GM12878 (cell line): ENCODE data around the gene PHKB. TPM values are rescaled to one million over a fixed set of nuclear protein-coding genes. Genes with fewer than 3 reads are reported as not detected.
A peak's percentile ranks its signal among the peaks of the same experiment; 100 is the strongest.

Experiments used
- ATAC-seq: fragments of 200-7000 bp; cut with Tn5 transposase; 3 replicates; pipeline ENCODE4 v1.9.1; 2020; ENCODE audit warnings: mild to moderate bottlenecking, moderate library complexity
- BruUV-seq: library from RNA; stranded (reverse); fragments of 400-500 nt; replicated peaks from 2 replicates; lab custom pipeline; 2021; lab: Mats Ljungman, UMichigan
- CTCF ChIA-PET: fragments of 300-600 bp; sonication (Branson Sonifier 250); formaldehyde crosslinking; extraction: SDS; loops from one replicate; lab custom pipeline; 2021; ENCODE audit warnings: inconsistent platforms; lab: Yijun Ruan, JAX
- POLR2A ChIA-PET: fragments of 350-600 bp; formaldehyde crosslinking; extraction: SDS; loops from one replicate; lab custom pipeline; 2021; ENCODE audit warnings: inconsistent platforms; lab: Charles Lee
- RAD21 ChIA-PET: fragments of 300-600 bp; sonication (Branson Sonifier 250); formaldehyde crosslinking; loops from one replicate; lab custom pipeline; 2023; ENCODE audit warnings: antibody characterized with exemption; ENCODE audit not compliant: unreplicated experiment; lab: Charles Lee
- SMC1A ChIA-PET: fragments of 300-600 bp; sonication (Branson Sonifier 250); formaldehyde crosslinking; loops from one replicate; lab custom pipeline; 2023; ENCODE audit not compliant: unreplicated experiment, uncharacterized antibody; lab: Charles Lee
- DNase-seq: peaks from one replicate; pipeline ENCODE4 v3.0.0-alpha.2; 2011; ENCODE audit warnings: low read depth, low spot score
- FAIRE-seq: peaks from 3 replicates; lab custom pipeline; 2011; peaks lifted over from hg19 to GRCh38; lab: Jason Lieb, UNC
- H2AFZ ChIP-seq: 2 replicates; pipeline ENCODE4 v1.6.0; 2011; ENCODE audit warnings: low read depth, low read length, control low read depth; ENCODE audit not compliant: control insufficient read depth
- H3K27ac ChIP-seq: 2 replicates; pipeline ENCODE4 v1.5.1; 2011; ENCODE audit warnings: control low read depth; ENCODE audit not compliant: control insufficient read depth, insufficient read depth
- H3K27me3 ChIP-seq, 2 experiments: replicated peaks in 1 of 2; 2 replicates each; pipeline versions ENCODE4 v1.6.0 to v1.6.1; 2011; ENCODE audit warnings: low read length in 1 of 2; ENCODE audit not compliant: control insufficient read depth in 2 of 2, insufficient read depth in 2 of 2
- H3K36me3 ChIP-seq, 2 experiments: 2 replicates each; pipeline ENCODE4 v1.5.1; 2011; ENCODE audit warnings: low read length in 1 of 2; ENCODE audit not compliant: control insufficient read depth in 2 of 2, insufficient read depth in 2 of 2
- H3K4me1 ChIP-seq: 2 replicates; pipeline ENCODE4 v1.6.1; 2011; ENCODE audit warnings: mild to moderate bottlenecking, low read length, moderate library complexity, mixed read lengths; ENCODE audit not compliant: control insufficient read depth, insufficient read depth
- H3K4me2 ChIP-seq: 2 replicates; pipeline ENCODE4 v1.6.0; 2011; ENCODE audit warnings: control low read depth; ENCODE audit not compliant: control insufficient read depth, insufficient read depth
- H3K4me3 ChIP-seq: fragments of 200-600 bp; sonication (generic); 2 replicates; pipeline ENCODE4 v1.5.1; 2016
- H3K79me2 ChIP-seq: 2 replicates; pipeline ENCODE4 v1.6.0; 2011; ENCODE audit warnings: low read length; ENCODE audit not compliant: control insufficient read depth, insufficient read depth
- H3K9ac ChIP-seq: 2 replicates; pipeline ENCODE4 v1.8.0; 2011; ENCODE audit warnings: low read length, control low read depth, mixed read lengths; ENCODE audit not compliant: control insufficient read depth, insufficient read depth
- H3K9me3 ChIP-seq: replicated peaks from 3 replicates; pipeline ENCODE4 v1.5.1; 2011; ENCODE audit warnings: mild to moderate bottlenecking, low read length; ENCODE audit not compliant: control insufficient read depth, insufficient read depth
- H4K20me1 ChIP-seq: 2 replicates; pipeline ENCODE4 v1.6.0; 2011; ENCODE audit not compliant: control insufficient read depth, insufficient read depth
- BRCA1 ChIP-seq: IDR thresholded peaks from 2 replicates; pipeline ENCODE4 v1.6.1; 2011; ENCODE audit warnings: low read depth, low read length, improper control_type of control experiment
- EZH2 ChIP-seq: IDR thresholded peaks from 2 replicates; pipeline ENCODE4 v1.6.1; 2012; ENCODE audit warnings: low read depth, mild to moderate bottlenecking, control low read depth, inconsistent platforms, low read length, borderline replicate concordance; ENCODE audit not compliant: control insufficient read depth
- GATAD2B ChIP-seq: fragments of 450-650 bp; conservative IDR thresholded peaks from 2 replicates; pipeline ENCODE4 v1.6.1; 2017; ENCODE audit warnings: low read depth, mild to moderate bottlenecking, moderate library complexity
- IKZF1 ChIP-seq: fragments of 450-650 bp; conservative IDR thresholded peaks from 2 replicates; pipeline ENCODE4 v1.6.1; 2017; ENCODE audit warnings: antibody characterized with exemption, mild to moderate bottlenecking
- NRF1 ChIP-seq: conservative IDR thresholded peaks from 2 replicates; pipeline ENCODE4 v1.6.1; 2011; ENCODE audit warnings: mild to moderate bottlenecking, low read depth, low read length, improper control_type of control experiment
- PML ChIP-seq: IDR thresholded peaks from 2 replicates; pipeline ENCODE4 v1.6.1; 2012; ENCODE audit warnings: low read length, inconsistent platforms
- POU2F2 ChIP-seq: IDR thresholded peaks from 3 replicates; pipeline ENCODE4 v1.6.1; 2011; ENCODE audit warnings: low read depth, mild to moderate bottlenecking, low read length, borderline replicate concordance
- RUNX3 ChIP-seq: IDR thresholded peaks from 2 replicates; pipeline ENCODE4 v1.6.1; 2012; ENCODE audit warnings: low read length, inconsistent platforms
- SMAD5 ChIP-seq: IDR thresholded peaks from 2 replicates; pipeline ENCODE4 v1.6.1; 2016; ENCODE audit warnings: antibody characterized with exemption, low read depth
- TBL1XR1 ChIP-seq: IDR thresholded peaks from 2 replicates; pipeline ENCODE4 v1.6.1; 2012; ENCODE audit warnings: low read depth, low read length, improper control_type of control experiment
- ZBTB11 ChIP-seq: fragments of 450-650 bp; formaldehyde crosslinking; IDR thresholded peaks from 2 replicates; pipeline ENCODE4 v1.5.0; 2022; ENCODE audit warnings: mild to moderate bottlenecking, missing genetic modification characterization
- WGBS: methylation state at CpG from one replicate; pipeline ENCODE4 v1.1.6; 2016; ENCODE audit warnings: low lambda C conversion rate; ENCODE audit not compliant: insufficient replicate concordance, insufficient coverage; ENCODE audit errors: missing lambda C conversion rate; 5-methylcytosine and 5-hydroxymethylcytosine counted together
- in situ Hi-C: fragments of 300-500 bp; cut with MboI; formaldehyde crosslinking; loops from 9 replicates; pipeline ENCODE4 v1.14.3; 2018; ENCODE audit warnings: mixed read lengths
- intact Hi-C: fragments of 100-400 bp; cut with micrococcal nuclease; formaldehyde crosslinking; loops from one replicate; pipeline ENCODE4 v1.14.2; 2022; ENCODE audit not compliant: unreplicated experiment
- polyA plus RNA-seq, 11 experiments: library from polyadenylated mRNA; depleted of rRNA in 4 of 11; unstranded in 6 of 11; stranded (reverse) in 5 of 11; fragments of >200 nt; fragmentation: Nextera tagmentation in 4 of 11; fragmentation: Illumina TruSeq in 1 of 11; extraction: Ambion mirVana in 4 of 11; extraction: Trizol in 1 of 11; gene quantifications; 1 replicate in 1 of 11; 2 replicates in 10 of 11; pipeline versions ENCODE4 v1.2.1 to v1.2.3, GENCODE V29; 2011 to 2016; ENCODE audit warnings: inconsistent platforms in 2 of 11, missing spikeins in 2 of 11, low read depth in 1 of 11
- total RNA-seq, 4 experiments: library from RNA; depleted of rRNA in 3 of 4; stranded (reverse); fragments of >200 nt in 3 of 4; fragmentation: Illumina TruSeq in 1 of 4; extraction: Trizol in 1 of 4; gene quantifications; 2 replicates each; pipeline versions ENCODE4 v1.2.1 to v1.2.3, GENCODE V29; 2013 to 2021
- TF ChIP-seq, protein P1 (sequence below): IDR thresholded peaks from 2 replicates; pipeline ENCODE4 v1.6.1; 2011; ENCODE audit warnings: low read depth, low read length, improper control_type of control experiment, borderline replicate concordance
- TF ChIP-seq, protein P2 (sequence below): fragments of 450-650 bp; IDR thresholded peaks from 2 replicates; pipeline ENCODE4 v1.6.1; 2017; ENCODE audit warnings: low read depth, mild to moderate bottlenecking, moderate library complexity

The PHKB gene
- total and polyA plus RNA-seq, 10 of the 15 experiments (the other 5 are each of a cell fraction or from before 2014, with no cell fraction given), result 14.2 to 65.6 (median 37.0) TPM

GRCh38 chr16:47574091-47575054 lies 113.2 kb downstream of the PHKB start:
- ATAC-seq, result peak; percentile 84
- RAD21 ChIA-PET, result interaction anchor here (1.2 to 1.7 kb wide), 5 partner anchors 51 to 262 kb away, joined by 3 to 7 read pairs (median 5); no protein-coding TSS in a partner anchor
- Histone ChIP-seq H3K27me3 (no peaks in the 10 kb centered on the region), H3K4me1 (peaks cover 9% of the 10 kb centered on the region), H4K20me1 (no peaks in the 10 kb centered on the region), H3K9me3 (peaks cover 10% of the 10 kb centered on the region; the same call in 2 of the 3 replicates), H3K79me2 (no peaks in the 10 kb centered on the region), H2AFZ (no peak overlapping the region), H3K4me3 (no peak overlapping the region), H3K36me3 (peaks cover 6 to 10% of the 10 kb centered on the region in 2 experiments; a peak in 3 of 4 replicates), H3K4me2 (0 out of 2 replicates have a peak overlapping the region, but pooled peaks have one; percentile 14), H3K27ac (peak overlapping the region; percentile 15), H3K9ac (no peak overlapping the region)
- POLR2A ChIA-PET, result interaction anchor here (0.9 kb wide), 1 partner anchor 51 kb away, joined by 3 read pairs; no protein-coding TSS in a partner anchor
- BruUV-seq, result no TSS peak
- in situ Hi-C loops (no loop called here), intact Hi-C loops (loop anchor here (5.0 kb wide), 1 partner anchor 52 kb away; no protein-coding TSS in a partner anchor)
- peak; percentile 71 for FAIRE-seq
- CTCF ChIA-PET, result interaction anchor here (0.7 to 2.3 kb wide), 4 partner anchors 9 to 431 kb away, joined by 3 to 7 read pairs (median 4); partner anchors contain the start of gene NETO2
- peak; percentile 39 for DNase-seq
- SMC1A ChIA-PET, result interaction anchor here (0.8 to 3.0 kb wide), 8 partner anchors 10 to 113 kb away, joined by 3 to 17 read pairs (median 4); partner anchors contain the start of genes ITFG1 and PHKB
- WGBS, result 38% methylated on average over 5 of the region's 5 CpGs
- peak; percentile 62 for TF ChIP-seq RUNX3
- TF ChIP-seq ZBTB11 (CRISPR knock-in tag), result no peak
- TF ChIP-seq GATAD2B, result no peak
- TF ChIP-seq, protein P1, sequence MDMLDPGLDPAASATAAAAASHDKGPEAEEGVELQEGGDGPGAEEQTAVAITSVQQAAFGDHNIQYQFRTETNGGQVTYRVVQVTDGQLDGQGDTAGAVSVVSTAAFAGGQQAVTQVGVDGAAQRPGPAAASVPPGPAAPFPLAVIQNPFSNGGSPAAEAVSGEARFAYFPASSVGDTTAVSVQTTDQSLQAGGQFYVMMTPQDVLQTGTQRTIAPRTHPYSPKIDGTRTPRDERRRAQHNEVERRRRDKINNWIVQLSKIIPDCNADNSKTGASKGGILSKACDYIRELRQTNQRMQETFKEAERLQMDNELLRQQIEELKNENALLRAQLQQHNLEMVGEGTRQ, result no peak
- no peak for TF ChIP-seq POU2F2
- TF ChIP-seq BRCA1, result no peak
- TF ChIP-seq SMAD5, result no peak
- TF ChIP-seq, protein P2, sequence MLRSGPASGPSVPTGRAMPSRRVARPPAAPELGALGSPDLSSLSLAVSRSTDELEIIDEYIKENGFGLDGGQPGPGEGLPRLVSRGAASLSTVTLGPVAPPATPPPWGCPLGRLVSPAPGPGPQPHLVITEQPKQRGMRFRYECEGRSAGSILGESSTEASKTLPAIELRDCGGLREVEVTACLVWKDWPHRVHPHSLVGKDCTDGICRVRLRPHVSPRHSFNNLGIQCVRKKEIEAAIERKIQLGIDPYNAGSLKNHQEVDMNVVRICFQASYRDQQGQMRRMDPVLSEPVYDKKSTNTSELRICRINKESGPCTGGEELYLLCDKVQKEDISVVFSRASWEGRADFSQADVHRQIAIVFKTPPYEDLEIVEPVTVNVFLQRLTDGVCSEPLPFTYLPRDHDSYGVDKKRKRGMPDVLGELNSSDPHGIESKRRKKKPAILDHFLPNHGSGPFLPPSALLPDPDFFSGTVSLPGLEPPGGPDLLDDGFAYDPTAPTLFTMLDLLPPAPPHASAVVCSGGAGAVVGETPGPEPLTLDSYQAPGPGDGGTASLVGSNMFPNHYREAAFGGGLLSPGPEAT, result 0 out of 2 replicates have a peak, but pooled peaks have one; percentile 36
- 0 out of 2 replicates have a peak, but pooled peaks have one; percentile 31 for TF ChIP-seq PML
- peak; percentile 65; the same call in 1 of the 2 replicates for TF ChIP-seq IKZF1
- TF ChIP-seq NRF1, result no peak
- TF ChIP-seq TBL1XR1, result no peak
- no peak for TF ChIP-seq EZH2
